Measurements from ENCODE around the gene SMAD4.

The SMAD4 gene

DNA sequence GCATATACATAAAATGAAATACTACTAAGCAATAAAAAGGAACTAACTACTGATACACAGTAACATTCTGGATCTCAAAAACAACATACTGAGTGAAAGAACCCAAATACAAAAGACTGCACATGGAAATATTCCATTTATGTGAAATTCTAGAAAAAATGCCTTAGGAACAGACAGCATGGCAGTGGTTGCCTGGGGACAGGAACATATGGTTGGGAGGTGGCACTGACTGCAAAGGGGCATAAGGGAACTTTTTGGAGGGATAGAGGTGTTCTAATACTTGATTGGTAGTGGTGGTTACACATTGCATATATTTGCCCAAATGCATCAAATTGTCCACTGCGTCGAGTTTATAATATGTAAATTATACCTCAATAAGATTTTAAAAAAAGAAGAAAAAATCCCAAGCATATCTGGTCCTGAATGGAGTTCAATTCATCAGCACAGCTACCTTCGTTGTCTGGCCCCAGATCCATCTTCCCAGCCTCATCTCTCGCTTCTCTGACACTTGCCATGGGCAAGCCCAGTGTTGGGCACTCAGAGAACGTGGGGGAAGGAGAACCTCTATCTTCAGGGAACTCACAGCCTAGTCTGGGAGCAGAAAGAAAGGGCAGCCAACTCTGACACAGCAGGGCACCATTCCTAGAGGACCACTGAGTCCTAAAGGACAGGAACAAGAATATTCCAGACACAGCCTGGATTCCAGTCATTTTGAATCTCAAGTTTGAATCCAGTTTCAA lies 8.6 kb upstream of the SMAD4 start:
- DNase-seq (ENCODE audit: low read depth in 2 of 2): no peak

DNA sequence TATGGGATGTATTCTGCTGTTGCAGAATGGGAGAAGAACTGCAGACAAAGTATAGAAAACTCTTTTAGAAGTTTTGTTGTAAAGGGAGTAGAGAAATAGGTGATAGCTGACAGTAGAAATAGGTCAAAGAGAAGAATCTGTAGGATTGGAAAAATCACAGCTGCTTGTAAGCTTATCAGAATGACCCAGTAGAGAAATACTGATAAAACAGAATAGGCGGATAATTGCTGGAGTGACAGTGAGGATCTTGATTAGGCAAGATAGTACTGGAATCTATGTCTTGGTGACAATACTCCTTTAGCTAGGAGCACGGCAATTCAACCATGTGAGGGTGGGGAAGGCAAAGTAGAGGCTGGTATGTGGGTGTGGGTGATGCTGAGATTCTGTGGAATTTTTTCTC lies 4.5 kb upstream of the SMAD4 start:
- no peak for DNase-seq (ENCODE audit: low read depth in 2 of 2)

DNA sequence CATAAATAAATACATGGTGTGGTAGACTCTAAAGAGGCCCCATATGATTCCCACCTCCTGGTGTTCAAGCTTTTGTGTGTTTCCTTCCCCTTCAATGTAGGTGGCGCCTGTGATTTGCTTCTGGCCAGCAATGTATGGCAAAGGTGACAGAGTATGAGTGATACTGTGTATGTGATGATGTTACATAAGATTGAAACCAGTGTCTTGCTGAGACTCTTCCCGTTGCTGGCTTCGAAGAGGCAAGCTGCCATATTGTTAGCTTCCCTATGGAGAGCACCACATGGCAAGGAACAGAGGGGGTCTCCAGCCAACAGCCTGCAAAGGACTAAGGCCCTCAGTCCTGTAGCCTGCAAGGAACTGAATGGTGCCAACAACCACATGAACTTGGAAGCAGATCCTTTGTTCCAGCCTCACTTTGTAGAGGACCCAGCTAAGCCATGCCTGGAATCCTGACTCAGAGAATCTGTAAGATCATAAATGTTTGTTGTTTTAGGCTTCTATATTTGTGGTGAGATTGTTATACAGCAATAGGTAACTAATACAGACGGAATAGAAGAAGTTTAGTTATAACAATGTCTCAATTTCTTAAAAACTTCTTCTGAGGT lies 1.7 kb upstream of the SMAD4 start:
- DNase-seq (ENCODE audit: low read depth in 2 of 2): no peak

DNA sequence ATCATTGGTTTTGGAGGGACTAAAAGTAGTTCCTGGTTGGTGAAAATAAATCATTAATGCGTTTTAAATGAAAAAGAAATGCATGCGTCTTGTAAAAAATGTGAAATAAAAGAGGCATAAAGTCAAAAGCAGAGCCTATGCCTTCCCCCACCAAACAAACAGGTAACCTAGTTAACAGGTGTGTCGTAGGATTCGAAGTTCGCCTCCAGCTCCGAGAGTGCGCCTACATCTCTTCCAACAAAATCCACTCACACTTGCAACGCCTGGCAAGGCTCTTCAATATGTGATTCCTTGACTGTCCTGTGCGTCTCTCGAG lies 677 bp upstream of the SMAD4 start:
- DNase-seq (ENCODE audit: low read depth in 2 of 2): no peak

DNA sequence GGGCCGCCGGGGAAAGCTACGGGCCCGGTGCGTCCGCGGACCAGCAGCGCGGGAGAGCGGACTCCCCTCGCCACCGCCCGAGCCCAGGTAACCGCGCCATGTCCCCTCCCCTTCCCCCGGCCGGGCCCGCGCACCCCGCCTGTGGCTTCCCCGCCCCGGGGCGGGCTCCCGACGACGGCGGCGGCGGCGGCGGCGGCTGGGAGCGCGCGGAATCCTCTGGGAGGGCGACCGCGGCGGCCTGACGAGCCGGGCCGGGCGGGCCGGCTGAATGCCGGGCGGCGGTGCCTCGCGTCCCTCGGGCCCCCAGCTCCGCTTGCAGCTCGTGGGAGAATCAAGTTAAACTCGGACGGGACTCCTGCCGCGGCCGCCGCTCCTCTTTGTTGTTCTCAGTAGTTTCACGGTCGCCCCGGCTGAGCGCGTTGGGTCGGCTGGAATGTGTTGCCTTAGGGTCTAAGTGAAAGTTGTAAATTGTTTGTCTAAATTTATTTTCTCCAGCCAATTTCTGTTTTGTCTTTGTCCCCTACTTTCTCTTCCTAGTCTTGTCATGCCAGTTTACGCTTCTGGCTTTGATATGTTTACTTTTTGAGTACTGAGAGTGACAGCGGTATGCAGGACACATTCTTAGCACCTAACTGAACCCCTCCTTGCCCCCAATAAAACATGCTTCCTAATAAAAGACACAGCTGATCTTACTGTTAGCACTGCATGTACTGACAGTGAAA lies 685 bp downstream of the SMAD4 start:
- DNase-seq (ENCODE audit: low read depth in 2 of 2): peak; percentile 25 to 37

DNA sequence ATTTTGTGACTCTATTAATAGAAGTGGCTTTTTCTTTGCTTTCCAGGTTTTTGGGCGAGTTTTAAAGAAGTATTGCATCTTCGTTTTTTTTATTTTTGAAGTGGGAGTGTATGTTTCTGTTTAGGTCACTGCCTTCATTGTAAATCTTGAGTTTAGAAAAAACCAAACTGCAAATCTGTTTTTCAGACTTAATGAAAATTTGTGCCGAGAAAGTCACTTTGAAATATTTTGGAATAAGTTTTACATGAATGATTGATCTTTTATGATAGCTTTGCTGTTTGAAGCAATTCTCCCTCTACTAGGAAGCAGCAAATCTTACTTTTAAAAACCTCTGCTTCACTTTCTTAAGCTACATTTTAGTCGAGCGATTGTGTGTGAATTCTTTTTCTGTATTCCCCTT lies 2.2 kb downstream of the SMAD4 start:
- no peak for DNase-seq (ENCODE audit: low read depth in 2 of 2)

DNA sequence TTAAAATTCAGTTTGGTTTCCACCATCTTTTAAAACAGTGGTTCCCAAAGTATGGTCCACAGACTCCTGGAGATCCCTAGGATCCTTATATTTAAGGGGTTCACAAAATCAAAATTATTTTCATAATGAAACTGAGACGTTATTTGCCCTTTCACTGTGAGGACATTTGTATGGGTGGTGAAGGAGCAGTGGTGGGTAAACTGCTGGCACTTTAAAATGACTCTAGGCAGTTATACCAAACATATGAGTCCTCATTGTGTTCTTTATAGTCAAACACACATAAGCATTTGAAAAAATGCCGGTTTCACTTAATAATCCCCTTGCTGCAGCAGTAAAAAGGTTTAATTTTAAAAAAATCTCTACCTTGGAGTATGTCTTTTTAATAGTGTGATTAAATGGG lies 7.2 kb downstream of the SMAD4 start:
- DNase-seq (ENCODE audit: low read depth in 2 of 2): no peak

DNA sequence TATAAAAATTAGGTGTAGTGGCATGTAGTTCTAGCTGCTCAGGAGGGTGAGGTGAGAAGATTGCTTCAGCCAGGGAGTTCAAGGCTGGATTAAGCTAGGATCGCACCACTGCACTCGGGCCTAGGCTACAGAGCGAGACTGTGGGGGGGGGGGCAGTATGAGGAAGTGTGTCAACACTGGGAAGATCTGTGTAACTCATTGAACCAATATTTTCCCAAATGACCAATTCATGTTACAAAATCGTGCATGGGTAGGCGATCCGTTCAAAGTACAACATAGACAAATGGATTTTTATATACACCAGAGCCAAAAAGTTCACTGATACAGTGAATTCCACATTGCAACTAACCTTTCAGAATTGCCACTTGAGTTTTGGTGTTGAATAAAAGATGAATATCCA lies 8.1 kb downstream of the SMAD4 start:
- DNase-seq (ENCODE audit: low read depth in 2 of 2): no peak

DNA sequence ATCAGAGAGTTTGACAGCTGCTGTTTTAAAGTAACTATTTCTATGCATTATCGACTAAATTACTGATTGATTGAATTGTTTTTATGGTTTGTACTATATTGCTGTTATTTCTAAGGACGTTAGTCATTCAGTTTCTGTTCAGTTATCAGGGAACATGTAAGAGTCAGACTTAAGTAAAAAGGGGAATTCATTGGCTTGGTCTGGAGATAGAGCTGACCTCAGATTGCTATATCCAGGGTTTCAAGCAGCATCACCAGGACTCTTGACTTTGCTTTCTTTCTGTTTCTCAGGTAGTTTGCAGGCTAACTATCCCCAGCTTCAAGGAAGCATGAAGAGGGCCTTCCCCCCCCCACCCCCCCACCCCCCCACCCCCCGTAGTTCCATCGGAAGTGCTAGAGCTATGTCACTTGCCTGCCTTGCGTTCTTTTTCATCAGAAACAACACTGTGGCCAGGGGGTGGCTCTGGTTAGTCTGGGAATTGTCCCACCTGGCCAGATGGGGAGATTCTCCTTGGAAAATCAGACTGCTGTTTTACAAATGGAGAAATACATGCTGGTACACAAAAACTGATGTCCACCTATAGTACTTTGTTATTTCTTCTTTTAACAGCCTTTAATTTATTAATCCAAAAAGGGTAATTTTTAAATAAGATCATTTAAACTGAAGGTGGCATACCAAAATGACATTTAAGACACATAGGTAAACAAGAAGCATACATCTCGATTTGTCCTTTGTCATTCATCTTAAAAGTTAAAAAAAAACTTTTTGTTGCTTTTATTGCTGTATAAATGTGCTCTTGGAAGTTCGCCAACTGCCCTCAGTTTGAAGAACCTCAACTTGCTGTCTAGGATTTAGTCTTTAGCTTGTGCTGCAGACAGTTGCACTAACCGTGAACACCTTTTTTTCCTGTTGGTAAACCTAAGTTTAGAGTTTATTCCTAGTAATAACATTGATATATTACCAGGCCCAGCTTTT lies 9.4 kb downstream of the SMAD4 start:
- no peak for DNase-seq (ENCODE audit: low read depth in 2 of 2)

DNA sequence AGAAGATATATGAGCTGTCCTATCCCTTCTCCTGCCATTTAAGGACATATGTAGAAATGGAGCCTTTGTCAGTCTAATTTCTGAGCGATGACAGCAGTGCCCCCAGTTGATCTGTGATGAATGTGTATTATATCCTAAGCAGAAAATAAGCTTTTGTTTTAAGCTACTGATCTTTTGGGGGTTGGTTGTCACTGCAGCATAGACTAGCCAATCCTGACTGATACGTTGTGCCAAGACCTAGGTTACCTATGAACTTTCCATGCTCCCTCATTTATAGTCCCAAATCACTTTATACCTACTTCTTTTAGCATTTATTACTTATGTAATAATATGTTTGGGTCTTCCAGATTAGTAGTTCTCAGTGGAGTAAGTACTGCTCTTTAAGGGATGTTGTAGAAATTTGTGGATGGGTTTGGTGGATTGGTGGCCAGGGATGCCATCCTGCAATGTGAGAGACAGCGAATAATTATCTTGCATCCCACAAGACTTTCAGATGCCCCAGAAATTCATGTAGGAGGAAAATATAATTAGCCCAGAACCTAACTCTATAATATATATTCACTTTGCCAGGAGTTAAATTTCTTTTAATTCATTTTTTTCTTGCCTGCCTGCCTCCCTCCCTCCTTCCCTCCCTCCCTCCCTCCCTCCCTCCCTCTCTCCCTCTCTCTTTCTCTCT lies 11.8 kb downstream of the SMAD4 start:
- DNase-seq (ENCODE audit: low read depth in 2 of 2): no peak

DNA sequence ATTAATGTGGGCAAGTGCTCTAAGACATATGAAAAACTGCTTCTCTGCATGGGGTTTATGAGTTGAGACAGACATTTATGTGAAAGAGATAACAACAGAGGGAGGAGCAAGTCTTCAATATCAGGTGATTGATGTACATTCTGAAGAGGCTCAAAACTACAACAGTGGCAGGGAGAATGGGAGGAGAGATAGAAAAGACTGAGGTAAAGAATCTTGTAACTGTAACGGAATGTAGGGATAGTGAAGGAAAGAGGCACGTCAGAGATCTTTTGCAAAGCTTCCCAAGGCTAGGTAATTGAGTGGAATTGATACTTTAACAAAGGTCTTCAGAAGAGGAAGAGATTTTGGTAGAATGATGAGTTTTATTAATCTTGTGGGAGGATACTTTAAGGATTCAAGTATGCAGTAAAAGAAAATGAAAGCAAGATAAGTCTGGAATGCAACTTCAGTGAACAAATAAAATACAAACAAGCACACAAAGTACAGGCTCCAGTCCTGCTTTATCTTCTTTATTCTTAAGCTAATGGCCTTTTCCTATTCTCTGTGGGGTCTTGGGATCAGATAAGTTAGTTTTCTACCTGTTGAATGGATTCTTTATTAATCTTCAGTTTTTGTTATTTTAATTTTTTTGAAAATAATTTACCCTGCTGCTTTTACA lies 15.0 kb downstream of the SMAD4 start:
- no peak for DNase-seq (ENCODE audit: low read depth in 2 of 2)

DNA sequence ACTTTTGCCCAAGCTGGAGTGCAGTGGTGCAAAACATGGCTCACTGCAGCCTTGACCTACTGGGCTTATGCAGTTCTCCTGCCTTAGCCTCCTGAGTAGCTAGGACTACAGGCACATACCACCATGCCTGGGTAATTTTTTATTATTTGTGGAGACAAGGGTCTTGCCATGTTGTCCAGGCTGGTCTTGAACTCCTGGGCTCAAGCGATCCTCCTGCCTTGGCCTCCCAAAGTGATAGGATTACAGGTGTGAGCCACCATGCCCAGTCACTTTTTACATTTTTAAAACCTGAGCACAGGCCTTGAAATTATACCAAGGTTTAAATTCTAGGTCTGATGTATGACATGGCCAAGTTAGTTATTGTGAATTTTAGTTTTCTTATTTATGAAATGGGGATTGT lies 18.2 kb downstream of the SMAD4 start:
- no peak for DNase-seq (ENCODE audit: low read depth in 2 of 2)

DNA sequence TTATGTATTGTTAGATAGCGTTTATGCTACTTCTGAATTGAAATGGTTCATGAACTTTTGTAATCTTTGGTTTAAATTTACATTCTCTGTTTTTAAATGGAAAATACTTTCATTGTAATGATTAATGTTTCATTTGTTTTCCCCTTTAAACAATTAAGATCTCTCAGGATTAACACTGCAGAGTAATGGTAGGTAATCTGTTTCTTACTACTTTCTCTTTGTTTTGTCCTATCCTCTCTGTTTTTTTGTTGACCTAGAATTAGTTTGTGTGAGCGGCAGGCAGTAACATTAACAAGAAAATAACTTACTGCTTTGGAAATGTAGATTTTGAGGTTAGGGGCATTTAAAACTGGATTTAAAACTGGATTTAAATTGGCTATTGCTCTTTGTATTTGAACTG lies 19.1 kb downstream of the SMAD4 start:
- no peak for DNase-seq (ENCODE audit: low read depth in 2 of 2)

DNA sequence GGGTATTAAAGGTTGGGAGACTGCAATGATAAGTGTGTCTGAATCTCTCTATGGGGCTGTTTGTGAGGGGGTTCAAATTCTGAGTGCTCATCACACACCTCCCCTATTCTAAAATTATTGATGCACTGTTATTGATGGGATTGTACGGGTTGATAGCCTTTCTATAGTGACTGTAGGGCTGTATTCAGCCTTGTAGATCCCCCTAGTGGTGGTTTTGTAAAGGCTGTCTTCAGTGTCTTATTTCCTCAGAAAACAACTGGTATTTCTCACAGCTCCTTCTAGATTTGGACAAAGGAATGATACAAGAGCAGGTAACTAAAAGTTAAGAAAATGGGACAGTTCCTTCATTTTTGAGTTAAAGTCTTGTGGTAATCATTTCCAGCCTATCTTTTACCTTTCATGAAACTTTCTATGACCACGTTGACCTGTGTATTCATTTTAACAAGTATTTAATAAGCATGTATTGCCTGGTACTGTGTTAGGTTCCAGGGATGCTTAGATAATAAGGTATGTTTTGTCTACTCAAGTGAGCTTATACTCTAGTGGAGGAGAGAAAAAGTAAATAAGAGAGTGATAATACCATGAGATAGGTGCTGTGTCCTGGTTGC lies 21.2 kb downstream of the SMAD4 start:
- DNase-seq (ENCODE audit: low read depth in 2 of 2): no peak

DNA sequence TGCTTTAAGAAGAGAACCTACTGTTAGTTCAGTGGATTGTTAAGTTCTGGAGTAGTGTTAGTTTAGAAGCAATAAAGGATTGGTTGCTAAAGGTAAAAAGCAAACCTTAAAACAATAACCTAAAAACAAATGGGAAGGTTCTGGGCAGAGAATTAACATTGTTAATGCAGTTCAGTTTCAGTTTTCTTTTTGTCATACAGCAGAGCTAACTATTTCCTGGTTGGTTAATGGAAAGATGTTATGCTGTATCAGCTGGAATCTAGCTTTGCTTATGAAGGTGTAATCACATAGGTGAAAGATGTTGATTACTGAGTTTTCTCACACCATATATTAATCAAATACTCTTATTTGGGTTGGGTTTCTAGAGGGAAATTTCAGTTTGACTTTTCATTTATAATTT lies 23.8 kb downstream of the SMAD4 start:
- DNase-seq (ENCODE audit: low read depth in 2 of 2): no peak

DNA sequence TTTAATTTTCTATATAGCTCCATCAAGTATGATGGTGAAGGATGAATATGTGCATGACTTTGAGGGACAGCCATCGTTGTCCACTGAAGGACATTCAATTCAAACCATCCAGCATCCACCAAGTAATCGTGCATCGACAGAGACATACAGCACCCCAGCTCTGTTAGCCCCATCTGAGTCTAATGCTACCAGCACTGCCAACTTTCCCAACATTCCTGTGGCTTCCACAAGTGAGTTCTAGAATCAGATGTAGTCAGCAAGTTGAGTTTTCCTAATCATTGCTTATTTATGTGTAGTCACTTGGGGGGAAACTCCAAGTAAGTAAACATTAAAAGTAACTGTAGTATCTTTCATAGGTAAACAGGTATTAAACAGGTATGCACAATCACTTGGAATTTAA lies 24.8 kb downstream of the SMAD4 start:
- DNase-seq (ENCODE audit: low read depth in 2 of 2): no peak

DNA sequence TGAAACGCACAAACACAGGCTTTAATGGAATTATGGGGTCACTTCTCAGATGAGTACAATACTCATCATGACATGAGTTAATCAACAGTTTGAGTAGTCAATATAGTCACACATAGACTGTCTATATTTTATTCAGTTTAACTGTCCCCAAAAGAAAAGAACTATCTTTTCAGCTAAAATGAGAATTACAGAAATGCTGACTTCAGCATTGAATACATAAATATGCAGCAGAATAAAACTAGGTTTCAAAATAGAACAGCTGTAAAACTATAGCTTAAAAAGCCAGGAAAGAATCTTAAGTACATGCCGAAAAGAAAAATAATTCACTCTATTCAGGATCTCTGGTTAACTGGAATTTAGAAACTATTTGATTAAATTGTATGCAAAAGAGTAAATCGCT lies 30.0 kb downstream of the SMAD4 start:
- no peak for DNase-seq (ENCODE audit: low read depth in 2 of 2)

DNA sequence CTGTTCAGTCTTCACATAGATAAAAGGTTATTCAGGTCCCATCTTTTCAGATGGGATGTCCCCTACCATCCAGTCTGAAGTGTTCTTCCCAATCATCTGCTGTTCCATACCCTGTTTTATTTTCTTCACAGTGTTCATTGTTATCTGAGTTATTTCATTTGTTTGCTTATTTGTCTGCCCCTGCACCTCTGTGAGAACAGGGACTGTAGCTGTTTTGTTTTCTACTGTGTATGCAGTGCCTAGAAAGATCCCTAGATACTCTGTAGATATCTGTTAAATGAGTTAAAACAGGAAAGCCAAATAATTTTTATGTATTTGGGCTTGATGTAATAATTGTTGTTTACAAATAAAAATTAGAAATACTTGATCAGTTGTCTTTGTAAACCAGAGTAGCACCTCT lies 34.2 kb downstream of the SMAD4 start:
- DNase-seq (ENCODE audit: low read depth in 2 of 2): no peak

DNA sequence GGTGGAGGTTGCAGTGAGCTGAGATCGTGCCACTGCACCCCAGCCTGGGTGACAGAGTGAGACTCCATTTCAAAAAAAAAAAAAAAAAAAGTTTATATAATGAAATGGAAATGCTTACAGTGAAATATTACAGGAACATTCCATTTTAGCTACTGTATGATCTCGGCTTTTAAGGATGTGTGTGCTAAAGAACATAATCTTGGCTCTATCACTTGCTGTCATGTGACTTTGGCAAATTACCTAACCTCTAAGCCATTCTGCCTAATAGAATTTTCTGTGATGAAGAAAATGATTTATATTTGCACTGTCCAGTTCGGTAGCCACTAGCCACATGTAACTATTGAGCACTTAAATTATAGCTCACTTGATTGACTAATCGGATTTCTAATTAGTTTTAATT lies 36.3 kb downstream of the SMAD4 start:
- DNase-seq (ENCODE audit: low read depth in 2 of 2): no peak

DNA sequence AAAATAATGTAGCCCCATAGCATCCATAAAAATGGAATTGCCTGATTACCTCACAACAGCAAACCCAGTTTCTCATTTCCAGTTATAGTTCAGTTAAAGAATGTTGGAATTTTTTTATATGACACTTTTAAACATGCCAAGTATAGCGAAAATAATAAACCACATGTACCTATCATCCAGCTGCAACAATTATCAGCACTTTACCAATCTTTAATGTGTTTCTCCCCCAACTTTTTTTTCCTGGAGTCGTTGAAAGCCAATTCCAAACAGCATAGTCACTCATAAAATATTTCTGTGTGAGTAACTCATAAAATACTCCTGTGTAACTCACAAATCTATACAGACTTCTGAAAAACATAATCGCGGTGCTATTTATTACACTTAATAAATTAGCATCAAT lies 38.1 kb downstream of the SMAD4 start:
- no peak for DNase-seq (ENCODE audit: low read depth in 2 of 2)

DNA sequence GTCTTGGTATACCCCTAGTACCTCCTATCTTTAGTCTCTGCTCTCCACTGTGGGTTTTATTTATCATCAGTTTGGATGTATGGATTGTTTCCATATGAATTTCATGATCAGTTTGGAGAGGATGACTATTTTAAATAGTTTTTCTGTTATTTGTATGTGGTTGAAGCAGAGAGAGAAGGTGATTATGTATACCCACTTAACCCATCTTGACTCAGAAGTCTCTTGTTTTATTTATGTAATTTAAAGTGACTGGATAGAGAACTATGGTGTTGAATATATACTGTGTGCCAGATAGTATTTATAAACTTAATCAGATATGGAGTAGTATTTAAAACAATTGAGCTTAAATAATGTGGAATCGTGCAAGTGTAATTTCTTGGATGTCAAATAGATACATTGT lies 39.9 kb downstream of the SMAD4 start:
- no peak for DNase-seq (ENCODE audit: low read depth in 2 of 2)

Measured in stimulated activated CD4-positive, alpha-beta T cell treated with anti-CD3 and anti-CD28 coated beads, Interleukin-1b, Interleukin-23, amount 100 ng/mL, for 1 hour (primary cell).